ENCODE measurements around the gene CDCA4.

Gene CDCA4

DNA sequence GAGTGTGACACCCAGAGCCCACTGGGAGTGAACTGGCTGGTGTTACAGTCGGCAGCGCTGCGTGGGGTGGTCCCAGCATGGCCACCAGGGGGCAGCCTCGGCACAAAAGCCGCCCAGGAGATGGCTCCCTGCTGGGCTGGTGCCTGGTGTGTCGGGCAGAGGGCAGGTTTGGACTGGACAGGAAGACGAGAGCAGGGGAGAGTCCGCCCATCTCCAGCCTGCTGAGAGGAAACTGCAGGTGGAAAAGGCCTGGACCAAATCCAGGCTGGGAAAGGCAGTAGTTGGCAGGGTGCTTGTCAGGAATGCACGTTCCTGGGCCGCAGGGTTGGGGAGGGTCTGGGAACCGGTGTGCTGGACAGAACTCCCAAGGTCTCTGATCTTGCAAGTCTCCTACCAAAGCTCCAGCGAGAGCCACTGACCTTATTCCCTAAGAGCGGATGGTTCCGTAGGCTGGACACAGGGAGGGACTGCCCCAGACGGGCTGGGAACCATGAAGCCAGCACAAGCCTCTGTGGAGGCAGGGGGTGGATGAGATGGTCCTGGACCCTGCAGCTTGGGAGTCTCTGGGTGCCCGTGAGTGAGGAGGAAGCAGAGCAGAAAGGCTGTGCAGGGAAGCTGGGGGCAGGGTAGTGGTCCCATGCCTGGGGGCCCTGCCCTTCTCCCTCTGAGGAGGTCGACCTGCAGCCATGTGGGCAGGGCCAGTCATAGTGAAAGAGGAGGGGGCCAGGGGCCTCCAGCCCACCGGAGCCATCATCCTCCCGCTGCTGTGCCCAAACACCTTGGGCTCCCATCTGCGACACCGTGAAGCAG, 44.5 kb downstream of the CDCA4 start:
- peak overlapping the region in 1 of 2 donors; percentile 31 for H3K4me3 ChIP-seq (ENCODE audit: low read depth in 1 of 2, low read length in 2 of 2)
- no peaks in the 10 kb centered on the region for H3K27me3 ChIP-seq (ENCODE audit: low read depth, low read length)
- no peaks in the 10 kb centered on the region for H3K36me3 ChIP-seq (ENCODE audit: control insufficient read depth in 1 of 2, insufficient read depth in 2 of 2, low read length in 2 of 2)
- peaks cover 24 to 74% of the 10 kb centered on the region in 2 donors for H3K4me1 ChIP-seq (ENCODE audit: control insufficient read depth in 1 of 2, insufficient read depth in 2 of 2, low read length in 2 of 2)
- no peaks in the 10 kb centered on the region for H3K9me3 ChIP-seq (ENCODE audit: control insufficient read depth in 1 of 2, low read length in 2 of 2)
- H3K27ac ChIP-seq (ENCODE audit: low read length): no peak overlapping the region

DNA sequence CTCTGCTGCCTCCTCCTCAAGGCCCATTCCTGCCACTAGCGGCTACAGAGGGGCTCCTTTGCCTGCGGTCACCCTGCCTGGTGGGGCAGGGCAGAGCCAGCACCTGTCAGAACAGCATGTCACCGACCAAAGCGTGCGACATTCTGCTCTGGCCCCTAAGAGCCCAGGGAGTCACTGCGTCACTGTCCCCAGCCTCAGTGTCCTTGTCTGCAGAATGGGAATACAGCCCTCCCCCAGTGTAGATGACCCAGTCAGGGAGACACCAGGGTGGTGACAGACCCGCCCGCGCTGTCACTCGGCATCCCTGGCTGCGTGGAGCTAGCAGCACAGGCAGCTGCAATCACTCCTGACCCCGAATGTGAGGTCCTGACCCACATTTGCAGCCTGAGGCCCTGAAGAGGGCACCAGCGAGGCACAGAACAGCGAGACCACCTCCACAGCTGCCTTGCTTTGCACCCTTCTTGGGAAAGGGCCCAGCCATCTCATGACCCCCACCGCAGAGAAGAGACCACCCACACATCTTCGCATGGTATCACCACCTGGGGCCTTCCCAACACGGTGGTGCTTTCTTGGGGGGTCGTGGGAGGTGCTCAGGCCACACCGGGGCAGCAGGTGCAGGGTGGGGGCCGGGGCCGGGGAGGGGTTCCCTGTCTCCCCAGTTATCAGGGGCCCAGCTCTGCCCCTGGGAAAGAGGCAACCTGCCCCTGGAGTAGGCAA, 45.2 kb downstream of the CDCA4 start:
- Histone ChIP-seq H3K9me3 (ENCODE audit: control insufficient read depth in 1 of 2, low read length in 2 of 2) (no peaks in the 10 kb centered on the region), H3K4me1 (ENCODE audit: control insufficient read depth in 1 of 2, insufficient read depth in 2 of 2, low read length in 2 of 2) (peaks cover 24 to 81% of the 10 kb centered on the region in 2 donors), H3K4me3 (ENCODE audit: low read depth in 1 of 2, low read length in 2 of 2) (no peak overlapping the region), H3K27me3 (ENCODE audit: low read depth, low read length) (no peaks in the 10 kb centered on the region), H3K27ac (ENCODE audit: low read length) (no peak overlapping the region), H3K36me3 (ENCODE audit: control insufficient read depth in 1 of 2, insufficient read depth in 2 of 2, low read length in 2 of 2) (no peaks in the 10 kb centered on the region)

DNA sequence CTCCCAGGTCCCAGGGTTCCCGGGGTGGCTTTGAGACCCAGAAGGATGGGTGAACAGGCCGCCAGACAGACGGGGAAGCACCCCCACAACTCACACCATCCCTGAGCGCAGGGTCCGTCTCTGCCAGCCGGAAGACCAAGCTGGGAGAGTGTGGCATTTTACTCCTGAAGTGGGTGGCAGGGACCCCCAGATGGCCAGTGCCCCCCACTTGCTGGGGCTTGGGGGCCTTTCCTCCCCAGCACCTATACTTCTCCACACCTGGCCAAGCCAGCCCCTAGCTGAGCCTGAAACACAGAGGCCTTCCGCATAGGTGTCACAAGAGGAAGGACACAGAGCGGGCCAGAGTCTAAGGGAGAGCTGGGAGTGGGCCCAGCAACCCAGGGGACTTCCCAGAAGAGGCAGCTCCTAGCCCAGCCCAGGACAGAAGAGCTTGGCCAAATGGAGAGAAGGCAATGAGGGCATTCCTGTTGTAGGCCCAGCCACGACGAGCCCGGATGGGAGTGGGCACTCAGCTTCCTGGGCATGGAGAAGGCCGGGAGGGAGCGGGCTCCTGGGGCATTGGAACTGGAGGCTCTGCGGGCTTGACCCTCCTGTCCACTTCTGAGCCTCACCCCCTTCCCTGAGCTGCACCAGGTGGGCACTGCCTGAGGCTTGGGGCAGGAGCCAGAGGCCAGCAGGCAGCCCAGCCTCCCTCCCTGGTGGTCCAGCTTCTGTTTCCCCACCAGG, 46.1 kb downstream of the CDCA4 start:
- Histone ChIP-seq H3K27me3 (ENCODE audit: low read depth, low read length) (no peaks in the 10 kb centered on the region), H3K4me3 (ENCODE audit: low read depth in 1 of 2, low read length in 2 of 2) (no peak overlapping the region), H3K27ac (ENCODE audit: low read length) (peak overlapping the region; percentile 6), H3K36me3 (ENCODE audit: control insufficient read depth in 1 of 2, insufficient read depth in 2 of 2, low read length in 2 of 2) (no peaks in the 10 kb centered on the region), H3K9me3 (ENCODE audit: control insufficient read depth in 1 of 2, low read length in 2 of 2) (no peaks in the 10 kb centered on the region), H3K4me1 (ENCODE audit: control insufficient read depth in 1 of 2, insufficient read depth in 2 of 2, low read length in 2 of 2) (peaks cover 24 to 79% of the 10 kb centered on the region in 2 donors)

DNA sequence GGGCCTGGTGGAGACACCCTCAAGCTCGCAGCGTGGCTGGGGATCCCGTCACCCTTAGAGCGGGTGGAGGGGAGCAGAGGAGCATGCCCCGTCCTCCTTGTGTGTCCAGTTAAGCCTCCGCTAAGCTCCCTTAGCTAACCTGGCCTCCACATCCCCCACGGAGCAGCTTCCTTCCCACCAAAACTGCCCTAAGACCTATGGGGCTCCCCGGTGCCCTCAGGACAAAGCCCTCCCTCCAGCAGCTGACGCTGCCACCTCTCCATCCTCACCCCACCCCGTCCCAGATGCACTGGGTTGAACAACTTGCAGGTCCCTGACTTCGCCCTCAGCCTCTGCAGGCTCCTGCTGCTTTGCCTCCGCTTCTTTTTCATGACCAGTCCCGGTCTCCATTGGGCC, 46.7 kb downstream of the CDCA4 start:
- H3K27ac ChIP-seq (ENCODE audit: low read length): peak overlapping the region; percentile 6
- peaks cover 24 to 84% of the 10 kb centered on the region in 2 donors for H3K4me1 ChIP-seq (ENCODE audit: control insufficient read depth in 1 of 2, insufficient read depth in 2 of 2, low read length in 2 of 2)
- H3K4me3 ChIP-seq (ENCODE audit: low read depth in 1 of 2, low read length in 2 of 2): peak overlapping the region in 1 of 2 donors; percentile 41
- no peaks in the 10 kb centered on the region for H3K36me3 ChIP-seq (ENCODE audit: control insufficient read depth in 1 of 2, insufficient read depth in 2 of 2, low read length in 2 of 2)
- H3K9me3 ChIP-seq (ENCODE audit: control insufficient read depth in 1 of 2, low read length in 2 of 2): no peaks in the 10 kb centered on the region
- H3K27me3 ChIP-seq (ENCODE audit: low read depth, low read length): no peaks in the 10 kb centered on the region

DNA sequence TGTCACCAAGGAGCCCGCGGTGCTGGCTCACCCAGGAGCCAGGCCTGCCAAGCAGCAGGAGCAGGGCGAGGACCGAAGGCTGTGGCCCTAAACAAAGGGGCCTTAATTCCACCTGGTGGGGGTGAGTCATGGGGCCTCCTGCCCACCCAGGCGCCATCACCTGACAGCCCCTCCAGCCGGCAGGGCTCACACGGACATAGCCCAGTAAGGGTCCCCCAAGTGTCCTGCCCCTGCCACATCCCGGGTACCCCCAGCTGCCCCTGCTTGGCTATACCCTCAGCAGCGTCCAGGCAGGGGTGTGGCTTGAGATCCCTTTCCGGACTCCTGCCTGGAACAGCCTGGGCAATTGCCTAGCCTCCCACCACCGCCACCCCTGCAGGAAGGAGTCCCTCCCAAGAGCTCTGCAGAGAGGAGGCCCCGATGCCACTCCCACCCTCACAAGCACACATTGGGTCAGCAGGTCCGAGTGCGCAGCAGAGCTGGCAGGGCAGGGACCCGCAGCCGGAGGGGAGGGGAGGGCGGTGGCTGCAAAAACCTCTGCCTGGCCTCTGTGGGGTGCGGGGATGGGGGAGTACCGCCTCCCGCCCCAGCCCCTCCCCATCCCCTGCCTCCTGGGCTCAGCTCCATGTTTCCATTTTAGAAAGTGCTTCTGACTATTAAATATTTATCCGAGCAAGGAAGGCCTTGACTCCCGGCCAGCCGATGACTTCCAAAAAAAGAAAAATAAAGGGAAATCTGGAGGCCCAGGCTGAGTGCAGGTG, 47.3 kb downstream of the CDCA4 start:
- no peaks in the 10 kb centered on the region for H3K27me3 ChIP-seq (ENCODE audit: low read depth, low read length)
- H3K4me3 ChIP-seq (ENCODE audit: low read depth in 1 of 2, low read length in 2 of 2): peak overlapping the region in 1 of 2 donors; percentile 41
- peak overlapping the region; percentile 83 for H3K27ac ChIP-seq (ENCODE audit: low read length)
- no peaks in the 10 kb centered on the region for H3K9me3 ChIP-seq (ENCODE audit: control insufficient read depth in 1 of 2, low read length in 2 of 2)
- no peaks in the 10 kb centered on the region for H3K36me3 ChIP-seq (ENCODE audit: control insufficient read depth in 1 of 2, insufficient read depth in 2 of 2, low read length in 2 of 2)
- H3K4me1 ChIP-seq (ENCODE audit: control insufficient read depth in 1 of 2, insufficient read depth in 2 of 2, low read length in 2 of 2): peaks cover 25 to 84% of the 10 kb centered on the region in 2 donors

DNA sequence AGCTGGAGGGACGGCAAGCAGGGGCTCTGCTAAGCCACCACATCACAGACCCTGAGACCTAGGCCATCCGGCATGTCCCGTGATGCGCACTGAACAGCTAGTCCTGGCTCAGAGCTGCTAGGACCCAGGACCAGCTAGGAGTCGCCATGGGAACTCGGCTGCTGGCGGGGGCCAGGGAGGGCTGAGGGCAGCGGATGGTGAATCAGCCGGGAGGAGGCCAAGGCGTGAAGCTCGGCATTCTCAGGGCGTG, 47.8 kb downstream of the CDCA4 start:
- Histone ChIP-seq H3K27me3 (ENCODE audit: low read depth, low read length) (no peaks in the 10 kb centered on the region), H3K27ac (ENCODE audit: low read length) (peak overlapping the region; percentile 83), H3K4me1 (ENCODE audit: control insufficient read depth in 1 of 2, insufficient read depth in 2 of 2, low read length in 2 of 2) (peaks cover 29 to 87% of the 10 kb centered on the region in 2 donors)

DNA sequence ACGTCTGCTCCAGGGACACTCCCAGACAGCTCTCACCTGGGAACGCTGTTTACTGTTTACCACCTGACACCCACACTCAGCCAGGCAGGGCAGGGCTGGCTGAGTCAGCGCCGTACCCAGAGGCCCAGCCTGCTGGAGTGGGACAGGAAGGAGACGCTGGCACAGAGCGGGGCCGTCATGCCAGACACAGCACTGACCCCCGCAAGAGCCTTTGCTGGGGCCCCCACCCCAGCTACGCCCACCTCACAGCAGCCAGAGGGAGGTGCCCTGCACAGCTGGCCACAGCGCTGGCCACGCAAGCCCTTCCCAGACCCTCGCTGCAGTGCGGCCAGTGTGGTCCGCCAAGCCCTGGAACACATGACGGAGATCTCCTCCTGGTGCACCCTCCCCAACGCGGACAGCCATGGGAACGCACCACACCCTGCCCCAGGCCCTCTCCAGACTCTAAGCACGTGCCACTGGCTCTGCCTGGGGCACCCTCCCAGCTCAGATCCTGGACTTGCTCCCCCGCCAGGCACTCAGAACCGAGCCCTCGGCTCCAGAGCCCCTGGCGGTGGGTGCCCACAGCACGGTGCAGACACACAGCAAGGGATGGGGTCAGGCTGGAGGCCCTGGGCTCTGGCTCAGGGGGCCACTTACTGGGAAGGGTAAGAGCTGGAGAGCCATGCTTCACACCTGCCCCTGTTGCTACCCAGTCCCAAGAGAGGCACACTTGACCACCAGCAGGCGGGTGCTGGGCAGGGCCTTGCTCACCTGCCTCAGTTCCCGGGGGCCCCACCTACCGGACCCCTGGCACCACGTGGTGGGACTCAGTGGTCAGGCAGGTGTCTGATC, 48.4 kb downstream of the CDCA4 start:
- Histone ChIP-seq H3K4me1 (ENCODE audit: control insufficient read depth in 1 of 2, insufficient read depth in 2 of 2, low read length in 2 of 2) (peaks cover 29 to 89% of the 10 kb centered on the region in 2 donors), H3K27me3 (ENCODE audit: low read depth, low read length) (no peaks in the 10 kb centered on the region), H3K36me3 (ENCODE audit: control insufficient read depth in 1 of 2, insufficient read depth in 2 of 2, low read length in 2 of 2) (no peaks in the 10 kb centered on the region), H3K4me3 (ENCODE audit: low read depth in 1 of 2, low read length in 2 of 2) (peak overlapping the region in 1 of 2 donors; percentile 5), H3K27ac (ENCODE audit: low read length) (peak overlapping the region; percentile 83), H3K9me3 (ENCODE audit: control insufficient read depth in 1 of 2, low read length in 2 of 2) (no peaks in the 10 kb centered on the region)

More for the DNA sequence above, 47.8 kb downstream of the CDCA4 start:
- no peaks in the 10 kb centered on the region for H3K9me3 ChIP-seq (ENCODE audit: control insufficient read depth in 1 of 2, low read length in 2 of 2)
- peak overlapping the region in 1 of 2 donors; percentile 41 for H3K4me3 ChIP-seq (ENCODE audit: low read depth in 1 of 2, low read length in 2 of 2)
- no peaks in the 10 kb centered on the region for H3K36me3 ChIP-seq (ENCODE audit: control insufficient read depth in 1 of 2, insufficient read depth in 2 of 2, low read length in 2 of 2)

DNA sequence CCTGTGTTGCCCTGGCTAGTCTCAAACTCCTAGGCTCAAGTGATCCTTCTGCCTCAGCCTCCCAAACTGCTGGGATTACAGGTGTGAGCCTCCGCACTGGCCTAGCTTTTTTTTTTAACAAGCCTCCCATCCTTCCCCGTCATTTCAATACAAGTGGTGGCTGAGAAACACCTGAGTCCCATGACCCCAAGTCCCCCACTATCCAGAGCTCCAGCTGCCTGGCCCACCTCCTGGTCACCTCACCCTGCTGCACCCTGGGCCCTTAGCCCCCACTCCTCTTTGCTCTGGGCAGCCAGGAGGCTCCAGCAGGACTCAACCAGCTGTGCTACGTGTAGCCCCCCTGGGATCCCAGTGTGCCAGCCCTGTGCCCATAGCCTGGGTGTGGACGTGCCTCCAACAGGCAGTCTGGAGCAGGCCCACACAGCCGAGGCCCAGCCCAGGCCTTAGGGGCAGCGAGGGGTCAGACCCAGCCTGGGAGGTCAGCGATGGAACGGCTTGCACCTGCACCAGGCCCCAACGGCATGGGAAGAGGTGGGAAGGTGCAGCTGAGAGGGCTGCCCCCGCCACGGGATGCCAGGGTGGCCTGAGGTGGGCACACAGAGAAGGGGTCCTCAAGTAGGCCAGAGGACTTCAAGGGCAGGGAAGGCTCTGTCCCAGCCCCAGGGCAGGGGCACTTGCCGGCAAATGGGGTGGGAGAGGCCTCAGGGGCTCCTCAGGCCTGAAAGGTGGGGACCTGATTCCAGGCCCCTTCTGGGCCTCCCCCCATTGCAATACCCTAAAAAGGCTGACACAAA, 49.2 kb downstream of the CDCA4 start:
- peaks cover 29 to 89% of the 10 kb centered on the region in 2 donors for H3K4me1 ChIP-seq (ENCODE audit: control insufficient read depth in 1 of 2, insufficient read depth in 2 of 2, low read length in 2 of 2)
- H3K36me3 ChIP-seq (ENCODE audit: control insufficient read depth in 1 of 2, insufficient read depth in 2 of 2, low read length in 2 of 2): no peaks in the 10 kb centered on the region
- H3K4me3 ChIP-seq (ENCODE audit: low read depth in 1 of 2, low read length in 2 of 2): peak overlapping the region in 1 of 2 donors; percentile 5
- H3K27ac ChIP-seq (ENCODE audit: low read length): peak overlapping the region; percentile 56
- H3K27me3 ChIP-seq (ENCODE audit: low read depth, low read length): no peaks in the 10 kb centered on the region
- H3K9me3 ChIP-seq (ENCODE audit: control insufficient read depth in 1 of 2, low read length in 2 of 2): no peaks in the 10 kb centered on the region

DNA sequence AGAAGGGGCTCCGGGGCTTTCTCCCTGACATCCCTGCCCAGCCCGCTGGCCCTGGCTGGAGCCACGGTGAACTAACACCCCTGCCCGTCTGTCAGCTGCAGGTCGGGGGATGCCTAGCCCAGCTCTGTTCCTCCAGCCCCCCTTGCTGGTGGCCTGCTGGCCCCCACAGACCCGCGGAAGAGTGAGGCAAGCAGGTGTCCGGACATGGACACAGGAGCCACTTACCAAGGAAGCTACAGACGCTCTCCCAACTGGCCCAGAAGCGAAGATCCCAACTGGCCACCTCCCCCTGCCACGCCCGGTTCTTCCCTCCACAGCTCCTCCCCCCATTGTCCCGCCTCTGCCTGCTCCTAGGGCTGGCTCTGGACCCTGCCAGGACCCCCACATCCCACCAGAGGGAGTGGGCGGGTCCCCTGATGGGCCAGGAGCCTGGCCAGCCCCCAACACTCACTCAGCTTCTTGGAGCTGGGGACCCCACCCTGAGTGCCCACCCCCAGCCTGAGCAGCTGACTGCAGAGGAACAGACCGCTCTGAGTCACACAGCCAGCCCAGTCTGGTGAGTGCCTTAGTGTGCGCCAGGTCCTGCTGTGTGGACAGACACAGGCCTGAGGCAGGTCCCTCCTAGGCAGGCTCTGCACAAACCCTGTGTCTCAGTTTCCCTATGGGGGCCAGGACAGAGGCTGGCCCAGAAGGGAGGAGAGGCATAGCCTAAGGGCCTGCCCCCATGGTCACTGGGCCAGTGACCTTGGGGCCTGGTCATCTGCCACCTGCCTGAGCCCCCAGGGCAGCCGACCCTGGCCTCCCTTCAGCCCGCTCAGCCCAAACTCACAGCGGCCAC, 50.4 kb downstream of the CDCA4 start:
- H3K4me1 ChIP-seq (ENCODE audit: control insufficient read depth in 1 of 2, insufficient read depth in 2 of 2, low read length in 2 of 2): peaks cover 27 to 85% of the 10 kb centered on the region in 2 donors
- no peaks in the 10 kb centered on the region for H3K9me3 ChIP-seq (ENCODE audit: control insufficient read depth in 1 of 2, low read length in 2 of 2)
- peak overlapping the region in 1 of 2 donors; percentile 73 for H3K4me3 ChIP-seq (ENCODE audit: low read depth in 1 of 2, low read length in 2 of 2)
- H3K27ac ChIP-seq (ENCODE audit: low read length): peak overlapping the region; percentile 51
- H3K27me3 ChIP-seq (ENCODE audit: low read depth, low read length): no peaks in the 10 kb centered on the region
- H3K36me3 ChIP-seq (ENCODE audit: control insufficient read depth in 1 of 2, insufficient read depth in 2 of 2, low read length in 2 of 2): no peaks in the 10 kb centered on the region
